Stimulated activated CD8-positive, alpha-beta memory T cell treated with anti-CD3 and anti-CD28 coated beads, Interleukin-7, amount 100 ng/mL, for 24 hours (primary cell): ENCODE data around the gene LYPD3.
"Not testable (repeated sequence)": the region's sequence is repeated elsewhere in the genome, so short reads cannot be mapped to it uniquely, and the experiment has no call there.

Experiments
- DNase-seq: peaks from one replicate; pipeline ENCODE4 v3.0.0-alpha.2; 2020; ENCODE audit warnings: low read depth

Gene LYPD3

GRCh38 chr19:43461303-43461702, 4.1 kb downstream of the LYPD3 start:
- no peak for DNase-seq

GRCh38 chr19:43460362-43461016, 4.9 kb downstream of the LYPD3 start:
- DNase-seq: no peak

- no peak for DNase-seq
These were observed 7.6 kb downstream of the LYPD3 start for GRCh38 chr19:43457809-43458208.

- no peak for DNase-seq
These were observed 9.9 kb downstream of the LYPD3 start for GRCh38 chr19:43455321-43456113.

GRCh38 chr19:43454031-43454430, 11.4 kb downstream of the LYPD3 start:
- DNase-seq: no peak

GRCh38 chr19:43452582-43452981, 12.8 kb downstream of the LYPD3 start:
- DNase-seq: no peak

DNA sequence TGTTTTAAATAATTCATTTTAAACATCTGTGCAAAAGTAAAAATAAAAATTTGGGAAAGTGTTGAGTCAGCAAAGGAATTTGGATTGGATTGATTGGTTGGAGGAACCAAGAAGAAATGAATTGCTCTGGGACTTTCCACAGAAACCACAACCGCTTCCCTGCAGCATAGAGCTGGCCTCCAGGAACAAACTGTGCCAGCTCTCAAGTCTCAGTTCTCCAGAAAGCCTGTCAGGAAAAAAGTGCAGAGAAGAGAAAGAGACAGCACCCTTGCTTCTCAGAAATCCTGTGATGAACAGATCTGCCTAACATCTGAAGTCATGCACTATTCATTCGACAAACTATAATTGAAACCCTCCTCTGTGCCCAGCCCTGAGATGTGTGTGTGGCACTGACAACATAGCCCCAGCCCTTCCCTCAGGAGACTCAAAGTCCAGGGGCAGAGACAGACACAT, 14.8 kb downstream of the LYPD3 start:
- DNase-seq: no peak

DNA sequence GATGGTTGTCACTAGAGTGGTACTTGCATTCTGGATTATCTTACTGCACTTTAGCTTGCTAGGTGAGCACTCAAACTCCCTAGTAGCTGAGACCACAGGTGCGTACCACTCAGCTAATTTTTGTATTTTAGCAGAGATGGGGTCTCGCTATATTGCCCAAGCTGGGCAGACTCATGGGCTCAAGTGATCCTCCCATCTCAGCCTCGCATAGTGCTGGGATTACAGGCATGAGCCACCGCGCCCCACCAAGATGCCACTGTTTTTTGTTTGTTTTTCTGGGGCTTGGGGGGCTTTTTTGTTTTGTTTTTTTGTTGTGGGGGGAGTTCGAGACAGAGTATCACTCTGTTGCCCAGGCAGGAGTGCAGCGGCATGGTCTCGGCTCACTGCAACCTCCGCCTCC, 17.8 kb downstream of the LYPD3 start:
- no peak for DNase-seq

DNA sequence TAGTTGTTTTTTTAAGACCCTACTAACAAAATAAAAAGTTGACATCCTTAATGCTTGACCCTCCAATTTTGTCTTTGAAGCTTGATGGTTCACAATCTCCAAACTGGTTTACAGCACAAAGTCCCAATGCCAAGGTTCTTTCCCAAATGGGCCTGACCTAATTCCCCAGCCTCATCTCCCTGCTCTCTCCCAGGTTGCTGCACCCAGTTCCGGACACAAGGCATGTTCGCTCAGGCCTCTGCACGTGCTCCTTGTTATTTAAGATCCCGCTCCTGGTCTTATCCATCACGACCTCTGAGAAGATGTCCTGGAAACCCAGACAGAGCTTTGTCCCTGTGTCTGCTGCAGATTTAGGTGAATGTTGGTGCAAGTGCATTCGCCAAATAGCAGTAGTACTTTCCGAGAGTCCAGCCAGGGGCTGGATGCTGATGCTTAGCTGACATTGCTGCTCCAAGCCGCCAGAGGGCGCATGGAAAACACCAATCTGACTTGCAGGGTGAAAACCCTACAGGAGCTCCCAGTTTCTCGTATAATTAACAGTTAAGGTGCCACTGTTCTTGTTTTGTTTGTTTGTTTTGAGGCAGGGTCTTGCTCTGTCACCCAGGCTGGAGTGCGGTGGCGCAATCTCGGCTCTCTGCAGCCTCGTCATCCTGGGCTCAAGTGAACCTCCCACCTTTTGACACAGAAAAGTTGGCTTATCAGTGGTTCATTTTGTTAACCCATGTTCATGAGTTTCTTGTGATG, 18.5 kb downstream of the LYPD3 start:
- peak; percentile 57 for DNase-seq

DNA sequence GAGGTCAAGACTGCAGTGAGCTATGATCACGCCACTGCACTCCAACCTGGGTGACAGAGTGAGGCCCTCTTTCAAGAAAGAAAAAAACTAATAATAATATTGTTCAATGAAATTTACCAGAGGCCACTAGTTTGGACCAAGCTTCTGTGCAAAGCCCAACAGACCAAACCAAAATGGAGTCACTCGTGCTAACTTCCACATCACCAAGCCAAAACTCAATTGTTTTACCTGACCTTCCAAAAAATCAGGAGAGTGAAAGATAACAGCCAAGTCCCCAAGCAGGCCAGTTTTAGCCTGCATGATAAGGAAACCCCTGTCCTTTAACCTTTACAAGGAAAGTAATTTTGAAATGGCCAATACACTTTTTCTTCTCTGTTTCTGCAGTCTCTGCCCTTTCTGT, 20.0 kb downstream of the LYPD3 start:
- DNase-seq: no peak

DNA sequence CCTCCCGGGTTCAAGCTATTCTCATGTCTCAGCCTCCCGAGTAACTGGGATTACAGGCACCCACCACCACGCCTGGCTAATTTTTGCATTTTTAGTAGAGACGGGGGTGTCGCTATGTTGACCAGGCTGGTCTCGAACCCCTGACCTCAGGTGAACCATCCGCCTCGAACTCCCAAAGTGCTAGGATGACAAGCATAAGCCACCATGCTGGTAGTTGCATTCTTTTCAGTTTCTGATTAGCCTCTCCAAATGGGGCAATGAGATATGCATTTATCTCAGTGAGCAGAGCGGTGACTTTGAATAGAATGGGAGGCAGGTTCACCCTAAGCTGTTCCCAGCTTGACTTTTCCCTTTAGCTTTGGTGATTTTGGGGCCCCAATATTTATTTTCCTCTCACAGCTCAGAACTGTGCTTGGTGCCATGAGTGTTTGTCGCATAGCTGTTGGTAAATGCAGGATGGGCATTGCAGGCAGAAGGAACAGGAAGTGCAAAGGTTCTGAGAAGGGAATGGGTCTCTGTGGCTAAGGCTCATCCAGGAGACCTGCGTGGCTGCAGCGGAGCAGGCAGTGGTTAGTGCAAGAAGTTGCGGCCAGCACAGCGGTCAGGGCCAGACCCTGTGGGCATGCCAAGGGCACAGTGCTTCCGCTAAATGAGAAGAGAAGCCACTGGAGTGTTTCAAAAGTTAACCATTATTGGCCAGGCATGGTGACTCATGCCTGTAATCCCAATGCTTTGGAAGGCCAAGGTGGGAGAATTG, 20.7 kb downstream of the LYPD3 start:
- no peak for DNase-seq

GRCh38 chr19:43444091-43444490, 21.3 kb downstream of the LYPD3 start:
- not testable (repeated sequence) for DNase-seq

DNA sequence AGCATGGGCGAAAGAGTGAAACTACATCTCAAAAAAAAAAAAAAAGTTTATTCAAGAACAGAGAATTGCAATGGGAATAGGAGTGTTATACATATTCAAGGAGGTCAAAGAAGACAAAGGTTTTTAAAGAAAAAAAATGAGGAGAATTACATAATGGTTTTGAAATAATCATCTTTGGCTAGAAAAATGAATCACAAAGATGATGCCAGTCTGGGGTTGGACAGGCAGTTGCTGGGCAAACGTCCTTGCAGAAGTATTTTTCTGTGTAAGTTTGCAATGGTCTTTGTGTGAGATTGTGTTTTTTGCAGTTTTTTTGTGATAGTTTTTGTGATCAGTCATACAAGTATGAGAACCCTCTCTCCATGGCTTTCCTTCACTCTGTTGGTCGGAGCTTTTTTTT, 23.7 kb downstream of the LYPD3 start:
- DNase-seq: no peak

DNA sequence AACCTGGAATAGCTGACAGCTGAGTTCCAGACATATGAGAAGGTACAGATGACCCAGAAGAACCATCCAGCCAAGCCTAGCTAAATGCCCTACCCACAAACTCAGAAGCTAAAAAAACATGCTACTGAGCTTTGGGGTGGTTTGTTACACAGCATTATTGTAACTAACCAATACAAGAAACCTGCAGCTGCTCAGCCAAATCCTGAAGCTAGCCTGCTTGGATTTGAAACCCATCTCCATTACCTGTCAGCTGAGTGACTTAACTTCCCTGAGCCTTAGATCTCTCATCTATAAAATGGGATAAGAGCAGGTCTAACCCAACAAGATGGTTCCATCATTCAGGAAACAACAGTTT, 25.7 kb downstream of the LYPD3 start:
- DNase-seq: no peak

- DNase-seq: no peak
These were observed 26.2 kb downstream of the LYPD3 start for GRCh38 chr19:43439032-43439708.

DNA sequence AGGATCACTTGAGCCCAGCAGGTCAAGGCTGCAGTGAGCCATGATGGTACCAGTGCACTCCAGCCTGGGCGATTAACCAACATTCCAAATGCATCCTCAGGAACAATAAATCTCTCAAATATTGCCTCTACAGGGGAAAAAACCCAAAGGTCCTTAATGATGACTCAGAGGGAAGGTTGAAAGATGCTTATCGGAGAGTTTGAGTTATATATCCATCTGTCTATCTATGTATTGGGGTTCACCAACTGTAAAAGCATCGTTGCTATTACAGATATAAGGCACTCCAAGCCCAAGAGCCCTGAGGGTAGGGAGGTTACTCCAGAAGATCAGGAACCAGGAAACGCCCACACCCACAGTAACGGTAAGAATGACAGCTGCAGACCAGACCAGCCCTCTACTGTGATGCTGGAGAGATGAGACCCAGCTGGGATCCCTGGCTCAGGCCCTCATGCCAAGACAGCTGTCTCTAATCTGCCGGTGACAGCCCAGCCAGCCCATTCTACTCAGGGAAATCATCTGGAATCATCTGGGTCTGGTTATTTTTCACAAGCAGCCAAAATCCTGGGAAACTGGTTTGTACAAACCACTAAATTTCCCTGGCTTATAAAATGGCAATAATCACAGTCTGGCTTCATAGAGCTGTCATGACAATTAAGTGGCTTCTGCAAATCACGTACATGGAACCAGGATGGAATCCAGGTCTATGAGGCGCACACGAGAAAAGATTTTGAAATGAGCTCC, 26.9 kb downstream of the LYPD3 start:
- DNase-seq: no peak

GRCh38 chr19:43437712-43438111, 27.7 kb downstream of the LYPD3 start:
- no peak for DNase-seq

DNA sequence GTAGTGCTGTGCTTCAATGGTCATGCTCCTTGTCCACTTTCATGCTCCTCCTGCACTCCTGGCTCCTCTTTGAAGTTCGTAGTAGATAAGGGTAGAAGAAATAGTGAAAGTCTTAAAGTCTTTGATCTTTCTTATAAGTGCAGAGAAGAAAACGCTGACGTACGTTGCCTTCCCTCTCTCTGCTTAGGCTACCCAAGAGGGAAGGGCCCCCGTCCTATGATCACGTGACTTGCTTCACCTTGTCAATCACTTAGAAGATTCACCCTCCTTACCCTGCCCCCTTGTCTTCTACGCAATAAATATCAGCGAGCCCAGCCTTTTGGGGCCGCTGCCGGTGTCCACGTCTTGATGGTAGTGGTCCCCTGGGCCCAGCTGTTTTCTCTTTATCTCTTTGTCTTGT, 28.1 kb downstream of the LYPD3 start:
- not testable (repeated sequence) for DNase-seq

- DNase-seq: no peak
These were observed 29.6 kb downstream of the LYPD3 start for GRCh38 chr19:43435775-43436174.

DNA sequence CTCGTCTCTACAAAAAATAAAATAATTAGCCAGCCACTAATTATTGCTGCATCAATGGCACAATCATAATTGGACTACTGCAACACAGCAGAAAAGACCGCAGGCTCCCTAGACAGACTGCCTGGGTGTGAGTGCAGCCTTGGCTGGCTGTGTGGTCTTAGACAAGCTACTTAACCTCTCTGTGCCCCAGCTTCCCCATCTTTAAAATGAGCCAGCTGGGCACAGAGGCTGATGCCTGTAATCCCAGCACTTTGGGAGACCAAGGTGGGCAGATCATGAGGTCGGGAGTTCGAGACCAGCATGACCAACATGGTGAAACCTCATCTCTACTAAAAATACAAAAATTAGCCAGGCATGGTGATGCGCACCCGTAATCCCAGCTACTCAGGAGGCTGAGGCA, 31.7 kb downstream of the LYPD3 start:
- DNase-seq: no peak

GRCh38 chr19:43433358-43433673, 32.1 kb downstream of the LYPD3 start:
- no peak for DNase-seq
